ENCODE measurements around the gene SIRPA.

SIRPA gene

GRCh38 chr20:1890469-1891262 is 4.5 kb upstream of the SIRPA start:
- DNase-seq = no peak

DNA sequence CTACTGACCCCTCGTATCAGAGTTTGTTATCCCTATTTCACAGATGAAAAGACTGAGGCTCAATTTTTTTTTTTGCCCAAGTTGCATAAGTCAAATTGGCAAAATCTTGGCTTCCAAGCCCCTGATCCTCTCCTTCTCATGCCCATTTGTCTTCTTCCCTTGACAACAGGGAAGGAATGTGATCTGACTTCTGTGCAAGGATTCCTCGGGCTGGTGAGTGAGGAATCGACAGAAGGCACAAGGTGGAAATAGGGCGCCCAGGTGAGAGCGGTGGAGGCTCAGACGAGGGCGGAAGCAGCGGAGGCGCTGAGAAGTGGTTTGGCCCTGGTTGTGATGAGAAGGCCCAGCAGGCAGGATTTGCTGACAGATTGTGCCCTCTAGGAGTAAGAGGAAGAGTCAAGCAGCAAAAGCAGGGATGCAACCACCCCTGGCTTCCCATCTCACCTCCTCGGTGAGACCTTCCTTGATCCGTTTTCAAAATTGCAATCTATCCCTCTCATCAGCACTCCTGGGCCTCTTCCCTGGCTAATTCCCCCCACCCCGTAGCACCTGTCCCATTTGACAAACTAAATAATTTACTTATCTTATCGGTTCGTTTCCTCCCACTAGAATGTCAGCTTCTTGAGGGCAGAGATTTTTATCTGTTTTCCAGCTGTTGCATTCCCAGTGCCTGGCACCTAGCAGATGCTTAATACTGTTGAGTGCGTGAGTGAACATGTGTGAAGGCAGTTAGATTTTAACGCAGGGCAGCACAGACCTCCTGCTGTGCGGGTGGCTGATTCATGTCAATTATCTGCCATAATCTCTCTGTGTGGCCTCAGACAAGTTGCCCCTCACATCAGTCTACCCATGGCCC is 3.7 kb upstream of the SIRPA start:
- DNase-seq = no peak

- DNase-seq = no peak
Observed at GRCh38 chr20:1892119-1892385, 3.2 kb upstream of the SIRPA start.

- peak; percentile 8 to 35 for DNase-seq
Observed at GRCh38 chr20:1893721-1894470, 1.3 kb upstream of the SIRPA start.

GRCh38 chr20:1894471-1894950 is 696 bp upstream of the SIRPA start:
- DNase-seq = no peak

DNA sequence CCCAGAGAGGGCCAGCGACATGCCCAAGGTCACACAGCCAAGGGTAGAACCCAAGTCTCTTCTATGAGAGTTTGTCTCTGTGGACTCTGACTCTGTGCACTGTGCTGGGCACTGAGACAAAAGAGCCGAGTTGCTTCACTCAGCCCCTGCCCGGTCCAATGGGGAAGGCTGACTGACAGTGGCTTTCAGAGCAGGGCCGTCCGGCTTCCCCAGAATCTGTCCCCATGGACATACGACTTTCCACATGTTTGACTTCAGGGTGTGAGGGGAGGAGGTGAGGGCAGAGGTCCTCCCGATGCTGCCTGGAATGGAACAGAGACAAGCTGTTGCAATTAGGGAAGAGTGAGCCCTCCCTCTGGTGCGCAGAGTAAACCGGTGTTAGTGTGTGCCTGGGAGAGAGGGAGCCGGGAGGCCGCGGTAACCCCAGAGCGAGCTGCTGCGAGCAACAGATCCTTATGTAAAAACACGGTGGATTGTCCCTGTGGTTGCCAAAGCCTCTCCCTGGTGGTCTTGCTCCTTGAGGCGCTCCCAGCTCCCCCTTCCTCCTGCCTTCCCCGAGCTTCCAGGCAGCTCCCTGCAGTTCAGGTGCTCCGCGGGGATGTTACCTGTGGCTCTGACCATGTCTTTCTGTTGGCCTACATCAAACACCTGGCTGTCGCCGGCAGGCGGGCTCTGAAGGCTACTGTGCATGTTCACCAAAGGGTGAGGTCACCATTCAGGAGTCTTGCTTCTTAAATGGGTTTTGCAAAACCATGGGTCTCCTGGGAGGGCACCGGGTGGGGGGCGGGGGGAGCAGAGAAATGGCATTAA is 672 bp downstream of the SIRPA start:
- DNase-seq = no peak

- DNase-seq = no peak
Observed at GRCh38 chr20:1896484-1897258, 1.5 kb downstream of the SIRPA start.

- DNase-seq = no peak
Observed at GRCh38 chr20:1897541-1897940, 2.3 kb downstream of the SIRPA start.

DNA sequence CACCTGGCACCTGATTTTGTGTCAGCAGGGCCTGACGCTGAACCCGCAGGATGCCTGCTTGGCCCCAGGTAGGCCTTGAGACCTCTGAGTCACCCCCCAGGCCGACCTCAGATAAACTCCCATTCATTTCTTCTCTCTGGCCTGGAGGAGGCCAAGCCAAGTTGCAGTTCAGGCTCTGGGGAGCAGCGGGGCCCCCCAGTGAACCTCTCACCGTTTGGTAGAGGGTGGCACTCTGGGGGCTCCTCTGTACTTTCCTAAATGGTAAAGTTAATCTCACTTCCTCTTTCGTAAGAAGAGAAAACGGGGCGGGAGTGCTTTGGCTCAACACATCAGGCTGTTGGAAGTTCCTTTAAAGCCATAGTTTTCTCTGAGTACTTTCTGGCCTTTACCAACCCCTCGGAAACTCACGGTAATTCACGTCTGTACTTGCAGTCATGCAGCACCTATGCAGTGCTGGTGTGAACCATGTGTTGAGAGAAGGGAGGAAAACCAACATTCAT is 2.8 kb downstream of the SIRPA start:
- peak in 1 of 2 donors; percentile 44 for DNase-seq

GRCh38 chr20:1898482-1899240 is 3.5 kb downstream of the SIRPA start:
- DNase-seq = no peak

- DNase-seq = no peak
Observed at GRCh38 chr20:1899241-1899525, 4.0 kb downstream of the SIRPA start.

DNA sequence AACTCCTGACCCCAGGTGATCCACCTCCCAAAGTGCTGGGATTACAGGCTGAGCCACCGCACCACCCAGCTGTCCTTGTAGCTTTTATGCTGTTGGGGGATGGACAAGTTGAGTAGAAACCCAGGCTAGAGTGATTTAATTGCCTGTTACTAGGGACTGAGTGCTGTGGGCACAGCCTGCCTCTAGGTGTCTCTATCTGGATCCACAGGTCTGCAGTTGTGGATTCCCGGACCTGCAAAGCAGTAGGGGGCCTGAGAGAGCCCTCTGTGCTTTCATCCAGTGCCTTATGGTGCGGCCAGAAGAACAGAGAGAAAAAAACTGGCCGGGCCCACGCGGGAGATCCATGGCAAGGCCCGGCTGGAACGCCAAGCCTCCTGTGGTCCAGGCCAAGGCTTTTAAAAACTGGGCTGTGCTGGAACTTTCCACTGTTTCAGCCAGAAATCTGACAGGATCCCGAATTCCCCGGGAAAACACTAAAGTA is 5.2 kb downstream of the SIRPA start:
- no peak for DNase-seq

DNA sequence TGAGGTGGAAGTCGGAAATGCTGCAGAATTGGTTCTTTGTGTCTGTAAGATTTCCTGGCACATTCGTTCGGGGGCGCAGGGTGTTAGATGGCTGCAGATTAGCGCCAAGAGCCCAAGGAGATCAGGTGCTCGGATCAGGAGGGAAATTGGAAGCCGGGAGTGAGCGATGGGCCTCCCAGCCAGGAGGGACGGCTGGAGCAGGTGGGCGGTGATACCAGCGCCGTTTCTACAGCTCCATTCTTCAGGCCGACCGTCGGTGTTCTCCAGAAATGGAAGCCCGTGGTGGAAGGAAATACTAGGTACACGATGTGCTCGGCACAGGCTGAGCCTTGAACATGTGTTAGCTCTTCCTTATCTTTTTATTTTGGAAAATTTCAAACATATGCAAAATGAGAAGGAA is 6.5 kb downstream of the SIRPA start:
- DNase-seq = no peak

DNA sequence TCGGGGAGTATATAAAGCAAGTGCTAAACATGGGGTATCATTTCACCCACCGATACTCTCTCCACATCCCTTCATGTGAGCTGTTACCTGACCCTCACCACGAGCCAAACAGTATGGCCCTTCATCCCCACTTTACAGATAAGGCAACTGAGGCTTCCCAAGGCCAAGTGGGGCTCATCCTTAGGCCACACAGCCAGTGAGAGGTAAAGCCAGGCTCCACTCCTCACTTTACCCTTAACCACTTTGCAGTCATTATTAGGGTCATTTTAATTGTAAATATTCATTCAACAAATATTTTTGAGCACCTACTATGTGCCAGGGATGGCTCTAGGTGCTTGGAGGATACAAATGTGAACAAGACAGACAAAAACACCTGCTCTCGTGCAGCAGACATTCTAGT is 7.0 kb downstream of the SIRPA start:
- DNase-seq = no peak

- DNase-seq = no peak
Observed at GRCh38 chr20:1904135-1904534, 8.9 kb downstream of the SIRPA start.

DNA sequence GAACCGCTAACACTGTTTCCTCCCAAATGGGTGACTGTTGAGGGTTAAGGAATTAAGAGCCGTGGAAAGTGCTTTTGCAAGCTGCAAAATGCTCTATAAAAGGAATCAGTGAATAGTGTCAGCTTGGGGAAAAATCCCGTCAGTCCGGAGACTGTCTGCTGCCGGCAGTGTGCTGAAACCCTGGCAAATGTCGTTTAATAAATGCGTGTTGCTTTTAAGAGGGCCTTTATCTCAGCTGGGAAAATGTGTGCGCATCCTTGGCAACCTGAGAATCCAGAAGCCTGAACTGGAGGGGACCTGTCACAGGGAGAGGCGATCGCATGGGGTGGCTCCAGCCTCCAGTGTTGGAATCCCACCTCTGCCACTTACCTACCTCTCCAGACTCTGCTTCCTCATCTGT is 9.8 kb downstream of the SIRPA start:
- DNase-seq = no peak

DNA sequence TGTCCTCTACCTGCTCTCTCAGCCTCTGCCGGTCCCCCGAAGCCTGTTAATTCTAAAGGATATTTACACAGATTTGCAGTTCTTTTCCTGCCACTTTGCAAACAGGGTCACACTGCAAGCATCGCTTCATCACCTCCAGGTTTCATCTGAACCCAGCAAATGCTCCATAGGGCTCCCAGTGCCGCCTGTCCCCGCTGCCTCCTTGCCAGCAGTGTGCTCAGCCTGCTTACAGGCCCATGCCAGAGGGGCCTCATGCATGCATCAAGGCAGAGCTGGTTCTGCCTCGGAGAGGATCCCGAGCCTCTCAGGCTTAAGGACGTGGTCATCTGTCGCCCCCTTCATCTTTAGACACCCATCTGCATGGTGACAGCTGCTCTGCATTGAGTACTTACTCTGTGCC is 10.5 kb downstream of the SIRPA start:
- no peak for DNase-seq

DNA sequence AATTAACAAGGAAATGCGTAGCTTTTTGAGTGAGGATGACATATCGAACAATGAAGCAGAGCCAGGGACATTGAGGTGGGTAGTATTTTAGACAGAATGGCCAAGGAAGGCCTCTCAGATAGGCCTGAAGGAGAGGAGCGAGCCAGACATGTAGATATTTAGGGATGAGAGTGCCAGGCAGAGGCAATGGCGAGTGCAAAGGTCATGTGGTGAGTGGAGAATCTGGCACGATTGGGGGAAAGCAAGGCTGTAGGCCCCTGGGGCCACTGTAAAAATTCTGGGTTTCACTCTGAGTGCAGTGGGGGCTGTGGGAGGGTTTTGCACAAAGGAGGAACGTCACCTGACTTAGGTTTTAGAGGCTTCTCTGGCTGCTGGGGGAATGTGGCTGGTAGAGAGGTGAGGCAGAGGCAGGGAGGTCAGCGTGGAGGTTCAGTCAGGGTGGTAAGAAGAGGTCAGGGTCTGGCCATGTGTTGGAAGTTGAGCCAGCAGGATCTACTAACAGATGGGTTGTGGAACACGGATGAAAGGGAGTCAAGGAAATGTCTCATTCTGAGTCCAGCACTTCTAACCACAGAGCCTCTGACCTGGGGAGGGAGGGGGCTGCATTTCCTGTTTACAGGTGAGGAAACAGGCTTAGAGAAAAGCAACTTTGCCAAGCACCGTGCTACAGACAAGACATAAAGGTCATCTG is 11.3 kb downstream of the SIRPA start:
- no peak for DNase-seq

DNA sequence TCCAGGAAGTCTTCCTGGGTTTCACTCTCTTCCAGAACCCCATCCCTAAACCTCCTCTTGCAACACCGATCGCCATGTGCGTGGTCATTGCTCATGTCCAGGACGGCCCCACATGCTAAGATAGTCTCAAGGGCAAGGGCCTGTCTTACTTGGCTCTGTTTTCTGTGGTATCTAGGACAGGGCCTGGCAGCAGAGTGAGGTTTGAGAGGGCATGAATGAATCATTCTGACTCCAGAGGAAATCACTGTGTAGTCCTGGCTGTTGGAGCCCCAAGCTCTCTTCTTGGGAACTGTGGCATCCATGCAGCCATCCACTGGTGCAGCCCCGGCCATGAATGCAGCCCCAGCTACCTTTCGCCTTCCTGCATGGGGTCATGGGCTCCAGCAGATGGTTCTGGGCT is 12.4 kb downstream of the SIRPA start:
- DNase-seq = no peak

DNA sequence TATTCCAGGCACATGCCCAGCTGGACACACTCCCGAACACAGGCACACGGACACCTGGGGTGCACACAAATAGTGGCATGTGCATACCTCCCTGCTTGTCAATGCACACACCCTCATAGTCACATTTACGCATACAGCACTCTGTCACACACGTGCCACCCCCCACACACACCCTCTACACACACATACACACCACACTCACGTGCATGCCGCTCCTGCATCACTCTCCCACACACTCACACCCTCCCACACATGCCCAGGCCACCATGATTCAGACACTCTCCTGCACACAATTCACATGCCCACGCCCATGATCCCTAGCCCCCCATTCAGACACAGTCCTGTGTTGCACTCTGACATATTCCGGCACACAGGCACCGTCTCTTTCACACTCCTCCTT is 13.0 kb downstream of the SIRPA start:
- DNase-seq = no peak

Data from CD4-positive, alpha-beta T cell treated with Interferon alpha-2 for 1 hour (primary cell).